NK-92 (cell line): ENCODE data around the gene ZNF618.

Experiments used
- DNase-seq: peaks from one replicate; lab custom pipeline; 2025; ENCODE audit not compliant: unreplicated experiment; lab: John Stamatoyannopoulos, UW

Gene ZNF618

GRCh38 chr9:114092336-114092735 lies 216.2 kb downstream of the ZNF618 start:
- DNase-seq, result no peak

DNA sequence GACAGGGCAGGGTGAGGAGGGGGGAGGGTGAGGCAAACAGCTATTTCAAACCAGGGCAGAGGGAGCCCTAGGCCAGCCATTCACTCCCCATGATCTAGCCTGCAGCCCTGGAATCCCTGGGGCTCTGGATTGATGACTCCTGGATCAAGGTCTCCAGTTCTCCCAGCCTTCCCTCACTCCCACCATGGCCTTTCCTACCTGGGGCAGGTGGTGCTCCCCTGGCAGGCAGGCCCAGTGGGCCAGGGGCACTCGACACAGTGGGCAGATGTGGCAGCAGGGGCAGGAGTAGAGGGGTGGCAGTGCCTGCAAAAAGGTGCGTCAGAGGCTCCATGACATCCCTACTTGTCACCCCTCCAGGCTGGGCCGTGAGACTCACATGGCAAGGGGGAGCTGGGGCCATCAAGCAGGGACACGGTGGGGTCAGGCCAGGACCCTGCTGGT lies 216.9 kb downstream of the ZNF618 start:
- no peak for DNase-seq

- DNase-seq, result no peak
Observed at GRCh38 chr9:114093761-114094505, 217.8 kb downstream of the ZNF618 start.

DNA sequence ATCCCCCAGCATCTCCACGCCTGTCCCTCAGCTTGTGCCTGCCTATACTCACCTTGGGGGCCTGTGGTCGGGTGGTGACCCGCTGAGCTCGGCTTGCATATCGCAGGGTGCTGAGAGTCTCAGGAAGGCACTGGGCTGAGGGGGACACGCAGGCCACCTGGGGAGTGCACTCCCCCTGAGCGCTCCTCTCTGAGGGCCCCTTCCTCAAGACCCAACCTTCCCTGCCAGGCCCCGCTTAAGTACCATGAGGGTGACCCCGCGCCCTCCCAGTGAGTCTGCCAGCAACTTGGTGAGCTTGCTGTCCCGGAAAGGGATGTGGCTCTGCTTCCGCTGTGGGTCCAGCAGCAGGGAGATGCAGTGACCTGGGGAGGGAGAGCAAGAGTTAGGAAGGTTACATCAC lies 218.9 kb downstream of the ZNF618 start:
- no peak for DNase-seq

- DNase-seq, result no peak
Observed at GRCh38 chr9:114096041-114096511, 220.0 kb downstream of the ZNF618 start.

DNA sequence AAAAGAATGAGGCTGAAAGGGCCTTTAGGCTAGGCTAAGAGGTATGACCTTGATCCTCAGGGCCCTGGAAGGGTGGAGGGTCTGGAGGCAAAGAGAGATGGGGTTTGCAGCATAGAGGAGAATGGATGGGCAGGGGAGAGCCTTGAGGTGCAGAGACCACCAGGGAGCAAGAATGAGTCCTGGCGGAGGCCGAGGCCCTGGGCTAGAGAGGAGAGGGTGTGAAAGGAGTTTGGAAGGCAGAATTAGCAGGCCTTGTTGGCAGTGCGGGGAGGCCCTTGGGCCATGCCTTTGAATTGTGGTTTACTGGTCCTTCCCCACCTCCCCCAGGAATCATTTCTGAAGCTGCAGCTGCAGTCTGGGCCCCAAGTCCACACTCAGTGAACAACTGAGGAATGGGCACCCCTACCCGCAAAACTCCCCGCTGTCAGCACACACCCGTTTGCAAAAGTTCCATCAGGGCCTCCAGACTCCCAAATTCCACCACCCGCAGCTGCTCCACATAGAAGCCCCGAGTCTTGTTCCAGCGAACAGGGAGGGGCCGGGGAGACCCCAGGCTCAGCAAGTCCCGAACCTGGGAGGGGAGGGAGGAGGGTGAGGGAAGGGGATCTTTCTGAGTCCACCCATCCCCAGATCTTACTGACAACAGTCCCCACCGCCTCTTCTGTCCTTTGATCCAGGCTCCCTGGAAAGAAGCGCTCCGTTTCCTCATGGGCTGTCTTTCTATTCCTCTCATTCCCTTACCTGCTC lies 220.9 kb downstream of the ZNF618 start:
- DNase-seq, result no peak

DNA sequence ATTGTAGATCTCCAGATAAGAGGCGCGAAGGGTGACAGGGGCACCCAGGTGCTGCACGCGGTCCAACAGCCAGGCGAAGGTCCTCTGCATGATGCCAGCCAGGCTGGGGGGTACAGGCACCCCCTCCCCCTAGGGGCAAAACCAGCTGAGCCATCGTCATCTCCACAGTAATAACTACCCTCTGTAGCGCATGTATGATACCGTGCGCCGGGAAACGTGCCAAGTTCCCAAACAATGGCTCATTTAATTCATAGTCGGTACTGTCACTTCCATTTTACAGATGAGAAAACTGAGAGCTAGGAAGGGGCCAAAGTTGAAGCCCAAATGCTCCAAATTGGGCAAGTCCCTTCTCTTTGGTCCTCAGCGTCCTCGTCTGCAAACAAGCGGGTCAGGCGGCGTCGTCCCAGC lies 221.5 kb downstream of the ZNF618 start:
- no peak for DNase-seq

GRCh38 chr9:114098021-114098935 lies 222.2 kb downstream of the ZNF618 start:
- DNase-seq, result no peak

- no peak for DNase-seq
Observed at GRCh38 chr9:114098936-114099668, 223.0 kb downstream of the ZNF618 start, which contains the start of gene KIF12. Gene KIF12, minus strand, starts transcription at chr9:114099292. Its CDS starts 16 bp downstream, at chr9:114099276.

DNA sequence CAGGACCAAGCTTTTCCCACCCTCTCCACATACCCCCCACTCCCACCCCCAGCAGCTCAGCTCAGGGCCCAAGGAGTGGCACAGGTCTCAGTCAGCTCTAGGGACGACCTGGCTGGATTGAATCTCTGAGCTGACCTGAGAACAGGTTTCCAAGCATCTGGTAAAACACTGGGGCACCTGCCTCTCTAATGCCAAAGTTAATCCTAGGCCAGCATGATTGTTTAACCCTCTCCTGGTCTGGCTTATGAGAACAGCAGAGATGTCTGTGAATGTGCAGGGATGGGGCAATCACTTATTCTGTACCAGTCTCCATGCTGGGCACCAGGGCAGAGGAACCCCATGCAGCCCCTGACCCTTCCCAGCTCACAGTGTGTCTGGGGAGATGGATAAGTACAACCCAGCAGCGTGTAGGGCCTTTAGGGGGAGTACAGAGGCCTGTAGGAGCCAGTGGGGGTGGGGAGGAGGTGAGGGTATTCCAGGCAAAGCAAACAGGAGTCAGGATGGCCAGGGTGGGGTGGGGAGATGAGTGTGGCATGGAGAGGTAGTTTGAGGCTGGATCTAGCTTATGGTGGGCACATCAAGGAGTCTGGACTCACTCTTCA lies 223.7 kb downstream of the ZNF618 start:
- no peak for DNase-seq

- no peak for DNase-seq
Observed at GRCh38 chr9:114100536-114100935, 224.4 kb downstream of the ZNF618 start.

DNA sequence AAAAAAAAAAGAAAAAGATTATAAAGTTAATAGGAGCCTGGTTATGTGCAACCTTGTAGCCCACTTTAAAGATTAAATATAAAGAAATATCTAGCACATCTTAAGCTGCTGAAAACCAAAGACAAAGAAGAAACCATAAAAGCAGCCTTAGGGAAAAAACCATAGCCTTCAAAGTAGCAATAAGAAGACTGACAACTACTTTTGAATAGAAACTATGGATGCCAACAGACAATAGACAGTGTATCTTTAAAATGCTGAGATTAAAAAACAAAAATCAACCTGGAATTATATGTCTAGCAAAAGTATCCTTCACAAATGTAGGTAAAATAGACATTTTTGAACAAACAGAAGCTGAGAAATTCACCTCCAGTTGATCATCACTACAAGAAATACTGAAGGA lies 226.4 kb downstream of the ZNF618 start:
- DNase-seq, result no peak

DNA sequence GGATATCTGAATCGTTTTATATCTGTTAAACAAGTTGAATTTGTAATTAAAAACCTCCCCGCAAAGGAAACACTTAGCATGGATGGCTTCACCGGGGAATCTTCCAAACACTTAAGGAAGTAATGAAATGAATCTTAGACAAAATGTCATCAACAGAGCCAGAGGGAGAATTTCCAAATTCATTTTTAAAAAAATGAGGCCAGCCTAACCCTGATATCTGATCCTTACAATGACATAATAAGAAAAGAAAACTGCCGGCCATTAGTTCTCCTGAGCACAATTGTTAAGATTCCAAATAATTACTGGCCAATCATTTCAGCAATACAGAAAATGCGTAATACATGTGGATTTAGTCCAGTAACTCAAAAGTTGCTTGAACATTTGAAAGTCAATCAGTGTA lies 229.1 kb downstream of the ZNF618 start:
- no peak for DNase-seq
